Neuronal stem cell (in vitro differentiated cells): Measurements from ENCODE around the gene GXYLT2.
A peak's percentile ranks its signal among the peaks of the same experiment; 100 is the strongest.

Source experiments
- DNase-seq: peaks from one replicate; pipeline ENCODE4 v3.0.0-alpha.2; 2013; ENCODE audit warnings: low spot score
- H2AFZ ChIP-seq: one replicate; pipeline ENCODE4 v1.6.1; 2013; ENCODE audit warnings: mild to moderate bottlenecking, low read length, inconsistent platforms
- H2AK5ac ChIP-seq: 2 replicates; pipeline ENCODE4 v1.6.1; 2013; ENCODE audit warnings: low read depth, mild to moderate bottlenecking, inconsistent platforms, low read length, moderate library complexity, mixed read lengths
- H2BK120ac ChIP-seq: 2 replicates; pipeline ENCODE4 v1.6.1; 2013; ENCODE audit warnings: low read depth, mild to moderate bottlenecking, inconsistent platforms, low read length, moderate library complexity, mixed read lengths
- H2BK12ac ChIP-seq: one replicate; pipeline ENCODE4 v1.6.1; 2013; ENCODE audit warnings: low read length, inconsistent platforms
- H2BK15ac ChIP-seq: 2 replicates; pipeline ENCODE4 v1.6.1; 2013; ENCODE audit warnings: mild to moderate bottlenecking, low read length, inconsistent platforms, mixed read lengths
- H2BK5ac ChIP-seq: one replicate; pipeline ENCODE4 v1.6.1; 2013; ENCODE audit warnings: inconsistent platforms, mild to moderate bottlenecking, low read length, moderate library complexity
- H3K14ac ChIP-seq: one replicate; pipeline ENCODE4 v1.6.1; 2013; ENCODE audit warnings: low read length, inconsistent platforms
- H3K18ac ChIP-seq: 2 replicates; pipeline ENCODE4 v1.6.1; 2013; ENCODE audit warnings: low read length, inconsistent platforms
- H3K23ac ChIP-seq: 2 replicates; pipeline ENCODE4 v1.6.1; 2013; ENCODE audit warnings: low read depth, mild to moderate bottlenecking, mixed read lengths, low read length, inconsistent platforms; ENCODE audit not compliant: poor library complexity
- H3K27ac ChIP-seq: replicated peaks from 3 replicates; pipeline ENCODE4 v1.5.1; 2013; ENCODE audit warnings: low read length, inconsistent platforms
- H3K27me3 ChIP-seq, 3 experiments: 2 replicates each; pipeline ENCODE4 v1.6.1; 2013; ENCODE audit warnings: low read length in 3 of 3, mild to moderate bottlenecking in 2 of 3, inconsistent platforms in 1 of 3, low read depth in 1 of 3, mixed read lengths in 1 of 3, moderate library complexity in 1 of 3; ENCODE audit not compliant: control insufficient read depth in 3 of 3, insufficient read depth in 3 of 3
- H3K36me3 ChIP-seq, 2 donors: replicated peaks in 1 of 2; 2 replicates each; pipeline ENCODE4 v1.6.1; 2013; ENCODE audit warnings: low read length in 2 of 2; ENCODE audit not compliant: control insufficient read depth in 2 of 2, insufficient read depth in 2 of 2
- H3K4ac ChIP-seq: 2 replicates; pipeline ENCODE4 v1.6.1; 2013; ENCODE audit warnings: inconsistent platforms, mild to moderate bottlenecking, low read length, moderate library complexity
- H3K4me1 ChIP-seq, 2 donors: 1 replicate in 1 of 2; 2 replicates in 1 of 2; pipeline ENCODE4 v1.6.1; 2013; ENCODE audit warnings: low read length in 2 of 2, low read depth in 1 of 2; ENCODE audit not compliant: control insufficient read depth in 2 of 2, insufficient read depth in 1 of 2
- H3K4me2 ChIP-seq: one replicate; pipeline ENCODE4 v1.6.1; 2013; ENCODE audit warnings: mild to moderate bottlenecking, low read length, inconsistent platforms; ENCODE audit not compliant: insufficient read depth, poor library complexity, severe bottlenecking
- H3K4me3 ChIP-seq, 2 donors: 2 replicates each; pipeline ENCODE4 v1.5.1; 2013; ENCODE audit warnings: low read length in 2 of 2, mild to moderate bottlenecking in 2 of 2, inconsistent platforms in 1 of 2, moderate library complexity in 1 of 2
- H3K79me1 ChIP-seq: one replicate; pipeline ENCODE4 v1.6.1; 2013; ENCODE audit warnings: low read depth, mild to moderate bottlenecking, inconsistent platforms, low read length, moderate library complexity
- H3K9ac ChIP-seq: one replicate; pipeline ENCODE4 v1.6.1; 2013; ENCODE audit warnings: mild to moderate bottlenecking, low read depth, low read length, inconsistent platforms; ENCODE audit not compliant: poor library complexity
- H3K9me3 ChIP-seq, 2 donors: replicated peaks in 1 of 2; 2 replicates each; pipeline versions ENCODE3 to v1.6.1; 2013; ENCODE audit warnings: low read length in 2 of 2, mild to moderate bottlenecking in 2 of 2, inconsistent platforms in 1 of 2, low read depth in 1 of 2, mixed read lengths in 1 of 2, moderate library complexity in 1 of 2; ENCODE audit not compliant: control insufficient read depth in 2 of 2, insufficient read depth in 1 of 2
- H4K8ac ChIP-seq: one replicate; pipeline ENCODE4 v1.6.1; 2013; ENCODE audit warnings: low read depth, mild to moderate bottlenecking, inconsistent platforms, low read length, moderate library complexity
- H4K91ac ChIP-seq: one replicate; pipeline ENCODE4 v1.6.1; 2013; ENCODE audit warnings: low read length, low read depth, mild to moderate bottlenecking, inconsistent platforms; ENCODE audit not compliant: poor library complexity
- WGBS, 2 donors: extraction: QIAGEN DNeasy Blood & Tissue Kit; methylation state at CpG; one replicate each; pipeline ENCODE4 v1.1.7; 2013; ENCODE audit warnings: missing lambda C conversion rate in 2 of 2, mixed read lengths in 1 of 2; ENCODE audit not compliant: insufficient read length in 2 of 2, insufficient replicate concordance in 1 of 2; ENCODE audit errors: extremely low coverage in 2 of 2; 5-methylcytosine and 5-hydroxymethylcytosine counted together

The GXYLT2 gene

GRCh38 chr3:72990701-72991395 is 103.0 kb downstream of the GXYLT2 start:
- H3K79me1 ChIP-seq, result no peaks in the 10 kb centered on the region
- H3K4me3 ChIP-seq, result no peak overlapping the region
- no peak overlapping the region for H3K14ac ChIP-seq
- H3K23ac ChIP-seq, result no peak overlapping the region
- no peak overlapping the region for H3K18ac ChIP-seq
- H2AK5ac ChIP-seq, result no peak overlapping the region
- peaks cover 0 to 5% (median 0%) of the 10 kb centered on the region in 3 experiments for H3K27me3 ChIP-seq
- no CpG with 5 or more reads among the region's 5 CpGs for WGBS, 2 donors
- H3K4me1 ChIP-seq, result no peaks in the 10 kb centered on the region
- H2BK15ac ChIP-seq, result no peak overlapping the region
- H2BK12ac ChIP-seq, result no peak overlapping the region
- no peak overlapping the region for H4K91ac ChIP-seq
- no peak overlapping the region for H3K9ac ChIP-seq
- H3K36me3 ChIP-seq, result no peaks in the 10 kb centered on the region
- no peak overlapping the region for H3K4me2 ChIP-seq
- H3K4ac ChIP-seq, result no peak overlapping the region
- H2BK5ac ChIP-seq, result no peak overlapping the region
- H3K27ac ChIP-seq, result no peak overlapping the region
- no peak for DNase-seq
- no peak overlapping the region for H4K8ac ChIP-seq
- H2AFZ ChIP-seq, result no peak overlapping the region
- H3K9me3 ChIP-seq, result no peaks in the 10 kb centered on the region
- no peak overlapping the region for H2BK120ac ChIP-seq

- Histone ChIP-seq H4K91ac (no peak overlapping the region), H3K9ac (no peak overlapping the region), H3K36me3 (no peaks in the 10 kb centered on the region), H3K18ac (no peak overlapping the region), H2AFZ (no peak overlapping the region), H3K79me1 (no peaks in the 10 kb centered on the region), H2BK120ac (no peak overlapping the region), H3K4me2 (no peak overlapping the region), H2AK5ac (no peak overlapping the region), H4K8ac (no peak overlapping the region), H3K9me3 (no peaks in the 10 kb centered on the region), H3K23ac (no peak overlapping the region), H2BK12ac (no peak overlapping the region), H3K4me3 (no peak overlapping the region), H3K4me1 (peaks cover 2% of the 10 kb centered on the region in 2 donors), H3K27ac (peak overlapping the region; percentile 26), H3K4ac (no peak overlapping the region), H3K27me3 (peaks cover 0 to 5% (median 0%) of the 10 kb centered on the region in 3 experiments), H2BK5ac (no peak overlapping the region), H2BK15ac (no peak overlapping the region), H3K14ac (no peak overlapping the region)
- DNase-seq, result no peak
- WGBS, 2 donors, result no CpG with 5 or more reads among the region's 2 CpGs
Observed at GRCh38 chr3:72991522-72991921, 103.7 kb downstream of the GXYLT2 start.

- Histone ChIP-seq H2BK12ac (no peak overlapping the region), H3K79me1 (no peaks in the 10 kb centered on the region), H3K14ac (no peak overlapping the region), H2BK120ac (no peak overlapping the region), H2AK5ac (no peak overlapping the region), H3K27ac (no peak overlapping the region), H3K23ac (no peak overlapping the region), H2BK5ac (no peak overlapping the region), H3K9me3 (no peaks in the 10 kb centered on the region), H2BK15ac (no peak overlapping the region), H3K9ac (no peak overlapping the region), H3K18ac (no peak overlapping the region), H3K27me3 (peaks cover 0 to 5% (median 0%) of the 10 kb centered on the region in 3 experiments), H3K4me3 (no peak overlapping the region), H3K4me2 (no peak overlapping the region), H2AFZ (no peak overlapping the region), H3K36me3 (peaks cover 0 to 5% of the 10 kb centered on the region in 2 donors), H3K4me1 (peaks cover 2 to 4% of the 10 kb centered on the region in 2 donors), H4K8ac (no peak overlapping the region), H4K91ac (no peak overlapping the region), H3K4ac (no peak overlapping the region)
- WGBS, 2 donors, result no CpG with 5 or more reads among the region's 6 CpGs
- DNase-seq, result no peak
Observed at GRCh38 chr3:72993391-72993790, 105.5 kb downstream of the GXYLT2 start.

- H3K4me2 ChIP-seq, result no peak overlapping the region
- WGBS, 2 donors, result no CpG with 5 or more reads among the region's 10 CpGs
- H3K27me3 ChIP-seq, result peaks cover 0 to 5% (median 0%) of the 10 kb centered on the region in 3 experiments
- no peak overlapping the region for H3K18ac ChIP-seq
- H3K36me3 ChIP-seq, result peaks cover 0 to 25% of the 10 kb centered on the region in 2 donors
- no peak overlapping the region for H4K8ac ChIP-seq
- no peak for DNase-seq
- no peak overlapping the region for H3K4ac ChIP-seq
- no peaks in the 10 kb centered on the region for H3K9me3 ChIP-seq
- no peak overlapping the region for H3K4me3 ChIP-seq
- no peaks in the 10 kb centered on the region for H3K79me1 ChIP-seq
- no peak overlapping the region for H3K23ac ChIP-seq
- no peak overlapping the region for H2BK120ac ChIP-seq
- H4K91ac ChIP-seq, result no peak overlapping the region
- H2AFZ ChIP-seq, result no peak overlapping the region
- H3K4me1 ChIP-seq, result peaks cover 5 to 10% of the 10 kb centered on the region in 2 donors
- no peak overlapping the region for H3K14ac ChIP-seq
- H3K27ac ChIP-seq, result no peak overlapping the region
- H2BK12ac ChIP-seq, result no peak overlapping the region
- H2AK5ac ChIP-seq, result no peak overlapping the region
- H2BK15ac ChIP-seq, result no peak overlapping the region
- no peak overlapping the region for H3K9ac ChIP-seq
- H2BK5ac ChIP-seq, result no peak overlapping the region
Observed at GRCh38 chr3:72995337-72995736, 107.5 kb downstream of the GXYLT2 start.
